Measurements from ENCODE around the gene ESPL1. TPM values are rescaled to one million over a fixed set of nuclear protein-coding genes. Genes with fewer than 3 reads are reported as not detected.

ESPL1 gene
- polyA plus RNA-seq, 1 donor (not counting 4 experiments of a cell fraction or from before 2014, with no cell fraction given): 3.7 TPM

DNA sequence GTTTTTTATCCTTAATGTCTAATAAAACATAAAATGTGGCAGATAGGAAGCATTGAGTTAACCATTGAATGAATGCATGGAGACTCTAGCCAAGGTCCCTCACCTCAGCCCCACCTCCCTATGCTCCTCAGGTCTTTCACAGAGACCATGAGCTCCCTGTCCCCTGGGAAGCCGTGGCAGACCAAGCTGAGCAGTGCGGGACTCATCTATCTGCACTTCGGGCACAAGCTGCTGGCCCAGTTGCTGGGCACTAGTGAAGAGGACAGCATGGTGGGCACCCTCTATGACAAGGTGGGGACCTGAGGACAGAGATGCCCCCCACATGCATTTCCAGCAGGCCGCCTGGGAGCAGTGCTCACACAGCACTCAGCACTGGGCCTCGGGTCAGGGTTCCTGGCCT, 34.8 kb downstream of the ESPL1 start:
- Histone ChIP-seq H2AFZ (ENCODE audit: control insufficient read depth, low read length) (no peak overlapping the region), H3K27ac (ENCODE audit: control insufficient read depth, insufficient read depth, low read length) (no peak overlapping the region), H3K9ac (ENCODE audit: control insufficient read depth, extremely low read depth, insufficient read depth, low read length) (no peak overlapping the region), H3K4me1 (ENCODE audit: control insufficient read depth, extremely low read depth, insufficient read depth, low read length) (peaks cover 16% of the 10 kb centered on the region), H4K20me1 (ENCODE audit: control insufficient read depth, extremely low read depth, insufficient read depth, low read length) (no peaks in the 10 kb centered on the region), H3K4me2 (ENCODE audit: control insufficient read depth, extremely low read depth, insufficient read depth, low read depth, low read length) (no peak overlapping the region), H3K4me3 (ENCODE audit: control insufficient read depth in 2 of 3, extremely low read depth in 1 of 3, insufficient read depth in 2 of 3, low read depth in 1 of 3, low read length in 3 of 3) (no peak overlapping the region), H3K9me3 (ENCODE audit: control insufficient read depth, low read depth, low read length) (no peaks in the 10 kb centered on the region), H3K27me3 (ENCODE audit: control insufficient read depth, extremely low read depth, insufficient read depth, low read length) (no peaks in the 10 kb centered on the region), H3K9me1 (ENCODE audit: control insufficient read depth, extremely low read depth, insufficient read depth, low read length) (peaks cover 2% of the 10 kb centered on the region), H3K36me3 (ENCODE audit: control insufficient read depth in 2 of 2, extremely low read depth in 1 of 2, insufficient read depth in 2 of 2, low read length in 2 of 2) (peaks cover 24 to 43% of the 10 kb centered on the region in 2 experiments), H3K79me2 (ENCODE audit: control insufficient read depth, insufficient read depth, low read length) (peaks cover 19% of the 10 kb centered on the region)
- no peak for TF ChIP-seq EZH2 (IDR thresholded peaks at IDR 0.05; ENCODE audit: low read length)
- TF ChIP-seq, protein P1, sequence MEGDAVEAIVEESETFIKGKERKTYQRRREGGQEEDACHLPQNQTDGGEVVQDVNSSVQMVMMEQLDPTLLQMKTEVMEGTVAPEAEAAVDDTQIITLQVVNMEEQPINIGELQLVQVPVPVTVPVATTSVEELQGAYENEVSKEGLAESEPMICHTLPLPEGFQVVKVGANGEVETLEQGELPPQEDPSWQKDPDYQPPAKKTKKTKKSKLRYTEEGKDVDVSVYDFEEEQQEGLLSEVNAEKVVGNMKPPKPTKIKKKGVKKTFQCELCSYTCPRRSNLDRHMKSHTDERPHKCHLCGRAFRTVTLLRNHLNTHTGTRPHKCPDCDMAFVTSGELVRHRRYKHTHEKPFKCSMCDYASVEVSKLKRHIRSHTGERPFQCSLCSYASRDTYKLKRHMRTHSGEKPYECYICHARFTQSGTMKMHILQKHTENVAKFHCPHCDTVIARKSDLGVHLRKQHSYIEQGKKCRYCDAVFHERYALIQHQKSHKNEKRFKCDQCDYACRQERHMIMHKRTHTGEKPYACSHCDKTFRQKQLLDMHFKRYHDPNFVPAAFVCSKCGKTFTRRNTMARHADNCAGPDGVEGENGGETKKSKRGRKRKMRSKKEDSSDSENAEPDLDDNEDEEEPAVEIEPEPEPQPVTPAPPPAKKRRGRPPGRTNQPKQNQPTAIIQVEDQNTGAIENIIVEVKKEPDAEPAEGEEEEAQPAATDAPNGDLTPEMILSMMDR (optimal IDR thresholded peaks at IDR 0.05 in 1 of 3, IDR thresholded peaks at IDR 0.05 in 1 of 3, conservative IDR thresholded peaks at IDR 0.05 in 1 of 3; ENCODE audit: extremely low read depth in 1 of 3, insufficient read depth in 2 of 3, low read length in 3 of 3): no peak
- dilution Hi-C loops (cut with MboI; ENCODE audit: extremely low pct_ligation_motif_present, low sequenced_read_pairs): no loop called here
- FAIRE-seq: no peak
- DNase-seq (ENCODE audit: low read depth, low spot score): no peak

DNA sequence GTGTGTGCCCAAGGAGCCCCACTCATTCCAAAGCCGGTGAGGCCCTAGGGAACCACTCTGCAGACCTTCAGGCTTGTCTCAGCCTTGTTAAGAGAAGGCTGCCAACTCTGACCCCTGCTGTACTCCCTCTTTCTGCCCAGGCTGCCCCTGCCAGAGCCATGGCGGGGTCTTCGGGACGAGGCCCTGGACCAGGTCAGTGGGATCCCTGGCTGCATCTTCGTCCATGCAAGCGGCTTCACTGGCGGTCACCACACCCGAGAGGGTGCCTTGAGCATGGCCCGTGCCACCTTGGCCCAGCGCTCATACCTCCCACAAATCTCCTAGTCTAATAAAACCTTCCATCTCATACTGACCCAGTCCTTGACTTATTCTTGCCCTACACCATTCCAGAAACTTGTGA, 38.7 kb downstream of the ESPL1 start:
- TF ChIP-seq, protein P1 (optimal IDR thresholded peaks at IDR 0.05 in 1 of 3, IDR thresholded peaks at IDR 0.05 in 1 of 3, conservative IDR thresholded peaks at IDR 0.05 in 1 of 3; ENCODE audit: extremely low read depth in 1 of 3, insufficient read depth in 2 of 3, low read length in 3 of 3): no peak
- Histone ChIP-seq H3K27me3 (ENCODE audit: control insufficient read depth, extremely low read depth, insufficient read depth, low read length) (no peaks in the 10 kb centered on the region), H3K79me2 (ENCODE audit: control insufficient read depth, insufficient read depth, low read length) (peaks cover 7% of the 10 kb centered on the region), H4K20me1 (ENCODE audit: control insufficient read depth, extremely low read depth, insufficient read depth, low read length) (no peaks in the 10 kb centered on the region), H3K4me2 (ENCODE audit: control insufficient read depth, extremely low read depth, insufficient read depth, low read depth, low read length) (no peak overlapping the region), H3K36me3 (ENCODE audit: control insufficient read depth in 2 of 2, extremely low read depth in 1 of 2, insufficient read depth in 2 of 2, low read length in 2 of 2) (peaks cover 30 to 50% of the 10 kb centered on the region in 2 experiments), H3K4me1 (ENCODE audit: control insufficient read depth, extremely low read depth, insufficient read depth, low read length) (no peaks in the 10 kb centered on the region), H3K27ac (ENCODE audit: control insufficient read depth, insufficient read depth, low read length) (no peak overlapping the region), H3K9ac (ENCODE audit: control insufficient read depth, extremely low read depth, insufficient read depth, low read length) (no peak overlapping the region), H3K9me3 (ENCODE audit: control insufficient read depth, low read depth, low read length) (no peaks in the 10 kb centered on the region), H3K4me3 (ENCODE audit: control insufficient read depth in 2 of 3, extremely low read depth in 1 of 3, insufficient read depth in 2 of 3, low read depth in 1 of 3, low read length in 3 of 3) (no peak overlapping the region), H3K9me1 (ENCODE audit: control insufficient read depth, extremely low read depth, insufficient read depth, low read length) (peaks cover 2% of the 10 kb centered on the region), H2AFZ (ENCODE audit: control insufficient read depth, low read length) (no peak overlapping the region)
- FAIRE-seq: no peak
- no peak for DNase-seq (ENCODE audit: low read depth, low spot score)
- dilution Hi-C loops (cut with MboI; ENCODE audit: extremely low pct_ligation_motif_present, low sequenced_read_pairs): no loop called here
